HepG2 (cell line): ENCODE data around the gene PCDHA9. TPM values are rescaled to one million over a fixed set of nuclear protein-coding genes. Genes with fewer than 3 reads are reported as not detected.
"Not testable (repeated sequence)": the region's sequence is repeated elsewhere in the genome, so short reads cannot be mapped to it uniquely, and the experiment has no call there.

ENCODE experiments used
- ATAC-seq: fragments of 200-7000 bp; cut with Tn5 transposase; 3 replicates; pipeline ENCODE4 v1.9.1; 2020; ENCODE audit warnings: mild to moderate bottlenecking, moderate library complexity
- BruUV-seq: library from RNA; stranded (reverse); fragments of 400-500 nt; replicated peaks from 2 replicates; lab custom pipeline; 2021; lab: Mats Ljungman, UMichigan
- CTCF ChIA-PET: fragments of 300-600 bp; formaldehyde crosslinking; extraction: SDS; loops from one replicate; lab custom pipeline; 2021; ENCODE audit warnings: low total read pairs, inconsistent platforms, low intra/inter-chr PET ratio; lab: Yijun Ruan, JAX
- POLR2A ChIA-PET: fragments of 350-600 bp; sonication (Branson Sonifier 250); formaldehyde crosslinking; loops from one replicate; lab custom pipeline; 2020; ENCODE audit warnings: antibody characterized with exemption, inconsistent platforms; lab: Yijun Ruan, JAX
- DNase-seq: peaks from one replicate; pipeline ENCODE4 v3.0.0-alpha.2; 2015; ENCODE audit warnings: low spot score
- FAIRE-seq: peaks from 3 replicates; lab custom pipeline; 2011; peaks lifted over from hg19 to GRCh38; lab: Jason Lieb, UNC
- H2AFZ ChIP-seq: one replicate; pipeline ENCODE4 v1.6.1; 2011; ENCODE audit warnings: low read length, inconsistent platforms
- H3K27ac ChIP-seq: fragments of 300-600 bp; 3 replicates; pipeline ENCODE4 v1.8.0; 2011; ENCODE audit warnings: mixed run types, mild to moderate bottlenecking, mixed read lengths, low read length, inconsistent platforms; ENCODE audit not compliant: insufficient read depth; ENCODE audit errors: extremely low read length
- H3K27me3 ChIP-seq, 2 experiments: fragments of 200-600 bp in 1 of 2; 2 replicates in 1 of 2; 3 replicates in 1 of 2; pipeline versions ENCODE4 v1.6.0 to v1.8.0; 2011; ENCODE audit warnings: low read length in 2 of 2, mild to moderate bottlenecking in 2 of 2, moderate library complexity in 2 of 2, inconsistent platforms in 1 of 2; ENCODE audit not compliant: insufficient read depth in 2 of 2, control insufficient read depth in 1 of 2
- H3K36me3 ChIP-seq, 2 experiments: fragments of 200-600 bp in 1 of 2; replicated peaks in 1 of 2; 2 replicates in 1 of 2; 3 replicates in 1 of 2; pipeline versions ENCODE4 v1.5.1 to v1.8.0; 2011; ENCODE audit warnings: low read length in 2 of 2, inconsistent platforms in 1 of 2; ENCODE audit not compliant: insufficient read depth in 2 of 2, control insufficient read depth in 1 of 2
- H3K4me1 ChIP-seq: 2 replicates; pipeline ENCODE4 v1.5.1; 2012; ENCODE audit warnings: low read length, inconsistent platforms; ENCODE audit not compliant: insufficient read depth
- H3K4me2 ChIP-seq: 2 replicates; pipeline ENCODE4 v1.6.0; 2011; ENCODE audit warnings: low read depth, low read length, inconsistent platforms
- H3K4me3 ChIP-seq, 3 experiments: fragments of 200-600 bp in 1 of 3; sonication (generic), shearing (Covaris generic) in 1 of 3; replicated peaks in 1 of 3; 2 replicates each; pipeline ENCODE4 v1.5.1; 2011 to 2016; ENCODE audit warnings: low read length in 3 of 3, inconsistent platforms in 2 of 3, low read depth in 2 of 3, mild to moderate bottlenecking in 2 of 3, control low read depth in 1 of 3, mixed read lengths in 1 of 3; ENCODE audit not compliant: insufficient read depth in 1 of 3
- H3K79me2 ChIP-seq: one replicate; pipeline ENCODE4 v1.6.1; 2011; ENCODE audit warnings: low read length, inconsistent platforms; ENCODE audit not compliant: insufficient read depth
- H3K9ac ChIP-seq: 2 replicates; pipeline ENCODE4 v1.6.0; 2011; ENCODE audit warnings: mild to moderate bottlenecking, low read depth, low read length, inconsistent platforms; ENCODE audit not compliant: insufficient read depth
- H3K9me3 ChIP-seq: 2 replicates; pipeline ENCODE4 v1.5.1; 2012; ENCODE audit warnings: mild to moderate bottlenecking, low read length
- H4K20me1 ChIP-seq: 2 replicates; pipeline ENCODE4 v1.6.0; 2011; ENCODE audit warnings: inconsistent platforms, mild to moderate bottlenecking, low read length, moderate library complexity; ENCODE audit not compliant: insufficient read depth
- DMTF1 ChIP-seq: sonication (generic); formaldehyde crosslinking; IDR thresholded peaks from 2 replicates; pipeline ENCODE4 v1.4.0; 2020; ENCODE audit warnings: mild to moderate bottlenecking, missing genetic modification reagents
- DNMT1 ChIP-seq: sonication (generic); formaldehyde crosslinking; IDR thresholded peaks from 2 replicates; pipeline ENCODE4 v1.5.1; 2020; ENCODE audit warnings: mild to moderate bottlenecking, missing genetic modification reagents
- MTA1 ChIP-seq: sonication (generic); formaldehyde crosslinking; IDR thresholded peaks from 2 replicates; pipeline ENCODE4 v1.4.0; 2020; ENCODE audit warnings: missing genetic modification reagents, mild to moderate bottlenecking, borderline replicate concordance
- RNF2 ChIP-seq: fragments of 450-650 bp; conservative IDR thresholded peaks from 2 replicates; pipeline ENCODE4 v1.6.1; 2016; ENCODE audit warnings: low read depth
- TBL1XR1 ChIP-seq: fragments of 150-350 bp; IDR thresholded peaks from 2 replicates; pipeline ENCODE4 v1.6.1; 2014; ENCODE audit warnings: borderline replicate concordance, low read length; ENCODE audit not compliant: partially characterized antibody
- ZNF18 ChIP-seq: sonication (generic); formaldehyde crosslinking; IDR thresholded peaks from 2 replicates; pipeline ENCODE4 v1.8.0; 2022; ENCODE audit warnings: mild to moderate bottlenecking, missing genetic modification reagents; ENCODE audit not compliant: insufficient replicate concordance
- ZNF232 ChIP-seq: sonication (generic); formaldehyde crosslinking; IDR thresholded peaks from 2 replicates; pipeline ENCODE4 v1.4.0; 2020; ENCODE audit warnings: missing genetic modification reagents, borderline replicate concordance
- ZNF547 ChIP-seq: sonication (generic); formaldehyde crosslinking; IDR thresholded peaks from 2 replicates; pipeline ENCODE4 v1.5.1; 2020; ENCODE audit warnings: mild to moderate bottlenecking, missing genetic modification reagents
- ZXDC ChIP-seq: sonication (generic); formaldehyde crosslinking; IDR thresholded peaks from 2 replicates; pipeline ENCODE4 v1.5.0; 2020; ENCODE audit warnings: mild to moderate bottlenecking, missing genetic modification reagents
- WGBS: methylation state at CpG from one replicate; pipeline ENCODE4 v1.1.6; 2017; ENCODE audit warnings: low lambda C conversion rate; 5-methylcytosine and 5-hydroxymethylcytosine counted together
- in situ Hi-C: cut with HindIII; loops from 2 replicates; pipeline ENCODE4 v1.10.0; 2017; ENCODE audit warnings: low pct_unique_long_range_greater_than_20kb; ENCODE audit not compliant: extremely low pct_ligation_motif_present
- intact Hi-C: fragments of 100-400 bp; cut with micrococcal nuclease; formaldehyde crosslinking; loops from one replicate; pipeline ENCODE4 v1.10.0; 2022; ENCODE audit not compliant: unreplicated experiment
- polyA plus RNA-seq, 8 experiments: library from polyadenylated mRNA; depleted of rRNA in 3 of 8; stranded (reverse) in 7 of 8; unstranded in 1 of 8; fragments of >200 nt; fragmentation: Illumina TruSeq in 4 of 8; extraction: Trizol in 4 of 8; gene quantifications; 2 replicates each; pipeline versions ENCODE4 v1.2.1 to v1.2.3, GENCODE V29; 2011 to 2016; ENCODE audit warnings: low read depth in 4 of 8, missing spikeins in 1 of 8, mixed read lengths in 1 of 8; ENCODE audit not compliant: insufficient read depth in 1 of 8
- total RNA-seq, 5 experiments: library from RNA; depleted of rRNA; stranded (reverse); fragments of >200 nt; fragmentation: Illumina TruSeq; extraction: Trizol; gene quantifications; 2 replicates each; pipeline ENCODE4 v1.2.3, GENCODE V29; 2016; ENCODE audit warnings: low read depth in 1 of 5

PCDHA9 gene
- total and polyA plus RNA-seq, 2 of the 13 experiments (the other 11 are each of a cell fraction or from before 2014, with no cell fraction given), result 0.03 TPM; not detected in 1

- in situ Hi-C loops, CTCF ChIA-PET, POLR2A ChIA-PET: not testable (repeated sequence)
Measured at GRCh38 chr5:140876541-140877261, 28.5 kb downstream of the PCDHA9 start.

GRCh38 chr5:140877262-140877581 lies 29.0 kb downstream of the PCDHA9 start:
- Histone ChIP-seq H3K36me3 (no peaks in the 10 kb centered on the region), H2AFZ (no peak overlapping the region), H3K4me3 (no peak overlapping the region), H3K4me1 (no peaks in the 10 kb centered on the region), H3K9me3 (no peaks in the 10 kb centered on the region), H4K20me1 (no peaks in the 10 kb centered on the region), H3K4me2 (no peak overlapping the region), H3K27ac (no peak overlapping the region), H3K27me3 (no peaks in the 10 kb centered on the region), H3K79me2 (no peaks in the 10 kb centered on the region), H3K9ac (no peak overlapping the region)
- no CpG with 5 or more reads among the region's 37 CpGs for WGBS
- intact Hi-C loops (no loop called here), in situ Hi-C loops (no loop called here)
- no peak for DNase-seq
- BruUV-seq, result no TSS peak
- ChIA-PET POLR2A (no interaction called here), CTCF (no interaction called here)
- no peak for ATAC-seq
- FAIRE-seq, result no peak
- TF ChIP-seq TBL1XR1 (no peak), ZNF547 (CRISPR knock-in tag) (no peak), MTA1 (CRISPR knock-in tag) (no peak), DMTF1 (no peak), ZXDC (CRISPR knock-in tag) (no peak), ZNF18 (CRISPR knock-in tag) (no peak), ZNF232 (no peak), RNF2 (no peak)

More at GRCh38 chr5:140876541-140877261, 28.5 kb downstream of the PCDHA9 start:
- H3K4me1 ChIP-seq, H4K20me1 ChIP-seq, H3K36me3 ChIP-seq, H3K79me2 ChIP-seq, FAIRE-seq, intact Hi-C loops, BruUV-seq, ATAC-seq, H3K9me3 ChIP-seq, H3K27me3 ChIP-seq, DNase-seq, H3K4me2 ChIP-seq, H3K27ac ChIP-seq, H3K4me3 ChIP-seq, H2AFZ ChIP-seq, H3K9ac ChIP-seq: not testable (repeated sequence)
- 0 out of 2 replicates have a peak, but pooled peaks have one; percentile 16 for TF ChIP-seq DNMT1 (CRISPR knock-in tag)
- WGBS, result 90% methylated on average over 80 of the region's 80 CpGs
